Measurements from ENCODE around the gene PROSER2. TPM values are rescaled to one million over a fixed set of nuclear protein-coding genes. Genes with fewer than 3 reads are reported as not detected.

PROSER2 gene
- total and polyA plus RNA-seq, 2 of the 13 experiments (the other 11 are each of a cell fraction or from before 2014, with no cell fraction given) = 6.9 to 7.7 TPM

GRCh38 chr10:11793762-11794479 is 29.2 kb upstream of the PROSER2 start (continued):
- TF ChIP-seq GTF3A (CRISPR knock-in tag; conservative IDR thresholded peaks at IDR 0.05) (peak; percentile 80; the same call in 1 of the 2 replicates), ZNF609 (CRISPR knock-in tag; IDR thresholded peaks at IDR 0.05; ENCODE audit: borderline replicate concordance) (peak; percentile 72; the same call in 1 of the 2 replicates), GMEB1 (CRISPR knock-in tag; IDR thresholded peaks at IDR 0.05; ENCODE audit: borderline replicate concordance) (no peak), FOXA3 (CRISPR knock-in tag; IDR thresholded peaks at IDR 0.05) (peak; percentile 9; the same call in 1 of the 2 replicates), ZFX (CRISPR knock-in tag; IDR thresholded peaks at IDR 0.05; ENCODE audit: low read depth) (peak; percentile 65), ZNF646 (CRISPR knock-in tag; IDR thresholded peaks at IDR 0.05) (0 out of 2 replicates have a peak, but pooled peaks have one; percentile 34), CTCF (CRISPR knock-in tag; IDR thresholded peaks at IDR 0.05) (peak; percentile 18; the same call in 1 of the 2 replicates), LCORL (IDR thresholded peaks at IDR 0.05) (no peak), LCORL (CRISPR knock-in tag; IDR thresholded peaks at IDR 0.05) (peak; percentile 52; the same call in 1 of the 2 replicates), RARG (CRISPR knock-in tag; IDR thresholded peaks at IDR 0.05; ENCODE audit: low read depth) (peak; percentile 93; the same call in 1 of the 2 replicates), PREB (CRISPR knock-in tag; IDR thresholded peaks at IDR 0.05) (no peak)

All from HepG2 (cell line).